Measurements from ENCODE around the gene PMEPA1.

Gene PMEPA1

GRCh38 chr20:57735831-57736737 lies 26.3 kb upstream of the PMEPA1 start:
- no peak for DNase-seq

- no peak for DNase-seq
Observed at GRCh38 chr20:57734754-57735153, 24.9 kb upstream of the PMEPA1 start.

GRCh38 chr20:57732226-57732625 lies 22.4 kb upstream of the PMEPA1 start:
- no peak for DNase-seq

- no peak for DNase-seq
Observed at GRCh38 chr20:57728762-57729161, 18.9 kb upstream of the PMEPA1 start.

- no peak for DNase-seq
Observed at GRCh38 chr20:57727863-57728262, 18.0 kb upstream of the PMEPA1 start.

GRCh38 chr20:57725636-57726035 lies 15.8 kb upstream of the PMEPA1 start:
- no peak for DNase-seq

GRCh38 chr20:57724610-57725405 lies 15.0 kb upstream of the PMEPA1 start:
- no peak for DNase-seq

GRCh38 chr20:57723816-57724215 lies 14.0 kb upstream of the PMEPA1 start:
- no peak for DNase-seq

- no peak for DNase-seq
Observed at GRCh38 chr20:57719951-57720350, 10.1 kb upstream of the PMEPA1 start.

GRCh38 chr20:57718490-57719009 lies 8.7 kb upstream of the PMEPA1 start:
- no peak for DNase-seq

GRCh38 chr20:57717797-57718196 lies 8.0 kb upstream of the PMEPA1 start:
- no peak for DNase-seq

- DNase-seq = no peak
Observed at GRCh38 chr20:57716901-57717300, 7.1 kb upstream of the PMEPA1 start.

- DNase-seq = no peak
Observed at GRCh38 chr20:57716202-57716601, 6.4 kb upstream of the PMEPA1 start.

- no peak for DNase-seq
Observed at GRCh38 chr20:57715268-57715904, 5.6 kb upstream of the PMEPA1 start.

- DNase-seq = no peak
Observed at GRCh38 chr20:57714409-57715267, 4.8 kb upstream of the PMEPA1 start.

GRCh38 chr20:57713951-57714350 lies 4.1 kb upstream of the PMEPA1 start:
- no peak for DNase-seq

GRCh38 chr20:57713505-57713903 lies 3.7 kb upstream of the PMEPA1 start:
- DNase-seq = no peak

GRCh38 chr20:57712851-57713504 lies 3.2 kb upstream of the PMEPA1 start:
- no peak for DNase-seq

GRCh38 chr20:57712341-57712740 lies 2.5 kb upstream of the PMEPA1 start:
- DNase-seq = no peak

- DNase-seq = no peak
Observed at GRCh38 chr20:57711826-57712225, 2.0 kb upstream of the PMEPA1 start.

GRCh38 chr20:57711311-57711712 lies 1.5 kb upstream of the PMEPA1 start:
- no peak for DNase-seq

- DNase-seq = no peak
Observed at GRCh38 chr20:57710841-57711240, 1.0 kb upstream of the PMEPA1 start.

Measured in NCI-H510A treated with DMSO at 0.1 percent for 48 hours (cell line).